HUES48 (cell line): ENCODE measurements around the gene PRPS2.

Experiments used
- H3K27ac ChIP-seq: one replicate; pipeline ENCODE4 v1.7.0; 2013; ENCODE audit warnings: low read depth, low read length, inconsistent platforms
- H3K27me3 ChIP-seq: 2 replicates; pipeline ENCODE4 v1.6.1; 2013; ENCODE audit warnings: mild to moderate bottlenecking, low read length; ENCODE audit not compliant: control insufficient read depth, insufficient read depth
- H3K36me3 ChIP-seq: 2 replicates; pipeline ENCODE4 v1.6.1; 2013; ENCODE audit warnings: low read length; ENCODE audit not compliant: control insufficient read depth, insufficient read depth
- H3K4me1 ChIP-seq: 2 replicates; pipeline ENCODE4 v1.6.1; 2013; ENCODE audit warnings: mild to moderate bottlenecking, low read length; ENCODE audit not compliant: control insufficient read depth, insufficient read depth
- H3K4me3 ChIP-seq: 2 replicates; pipeline ENCODE4 v1.5.1; 2013; ENCODE audit warnings: mild to moderate bottlenecking, low read depth, low read length
- H3K9ac ChIP-seq: 2 replicates; pipeline ENCODE4 v1.6.1; 2013; ENCODE audit warnings: mild to moderate bottlenecking, low read depth, low read length, moderate library complexity
- H3K9me3 ChIP-seq: 2 replicates; pipeline ENCODE4 v1.6.1; 2013; ENCODE audit warnings: low read length; ENCODE audit not compliant: control insufficient read depth, insufficient read depth

PRPS2 gene

DNA sequence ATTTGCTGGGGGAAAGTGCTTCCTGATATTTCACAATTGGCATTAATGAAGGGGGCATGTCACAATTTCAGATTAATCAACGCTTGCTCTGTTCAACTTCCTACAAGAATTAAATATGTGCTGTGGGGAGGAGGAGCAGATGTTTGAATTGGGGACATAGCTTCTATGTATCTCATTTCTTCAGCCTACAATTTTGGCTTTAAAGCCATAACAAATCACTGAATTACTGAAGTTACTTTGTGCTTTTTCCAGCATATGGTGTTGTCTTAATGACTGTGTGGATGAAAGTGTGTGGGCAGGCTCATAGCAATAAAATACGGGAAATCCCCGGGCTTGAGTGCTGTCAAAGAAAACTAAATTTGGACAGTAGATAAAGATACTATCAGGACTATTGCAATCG lies 76.5 kb downstream of the PRPS2 start:
- peaks cover 11% of the 10 kb centered on the region for H3K4me1 ChIP-seq
- H3K9ac ChIP-seq: no peak overlapping the region
- no peak overlapping the region for H3K27ac ChIP-seq
- H3K4me3 ChIP-seq: no peak overlapping the region
- peaks cover 13% of the 10 kb centered on the region; the same call in 1 of the 2 replicates for H3K9me3 ChIP-seq
- H3K36me3 ChIP-seq: no peaks in the 10 kb centered on the region
- peaks cover 4% of the 10 kb centered on the region; the same call in 1 of the 2 replicates for H3K27me3 ChIP-seq

DNA sequence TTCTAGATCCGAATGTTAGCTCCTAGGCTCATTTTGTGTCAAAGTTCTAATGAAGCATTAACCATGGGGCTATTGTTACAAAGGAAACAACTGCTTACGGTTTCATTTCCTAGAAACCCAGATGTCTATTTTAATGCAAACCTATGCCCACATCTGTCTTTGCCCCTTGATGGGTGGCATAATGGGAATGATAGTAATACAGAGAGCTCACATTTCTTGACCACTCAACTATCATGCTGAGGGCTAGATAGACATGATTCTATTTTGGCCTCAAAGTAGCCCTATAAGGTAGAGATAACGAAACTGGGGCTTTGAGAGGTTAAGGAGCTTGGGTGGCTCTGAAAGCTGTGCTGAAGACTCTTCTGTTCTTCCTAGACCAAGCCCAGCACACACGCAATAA lies 77.5 kb downstream of the PRPS2 start:
- H3K9ac ChIP-seq: no peak overlapping the region
- no peak overlapping the region for H3K4me3 ChIP-seq
- peaks cover 14% of the 10 kb centered on the region for H3K4me1 ChIP-seq
- peaks cover 13% of the 10 kb centered on the region; the same call in 1 of the 2 replicates for H3K9me3 ChIP-seq
- H3K27ac ChIP-seq: no peak overlapping the region
- peaks cover 4% of the 10 kb centered on the region; the same call in 1 of the 2 replicates for H3K27me3 ChIP-seq
- H3K36me3 ChIP-seq: no peaks in the 10 kb centered on the region

DNA sequence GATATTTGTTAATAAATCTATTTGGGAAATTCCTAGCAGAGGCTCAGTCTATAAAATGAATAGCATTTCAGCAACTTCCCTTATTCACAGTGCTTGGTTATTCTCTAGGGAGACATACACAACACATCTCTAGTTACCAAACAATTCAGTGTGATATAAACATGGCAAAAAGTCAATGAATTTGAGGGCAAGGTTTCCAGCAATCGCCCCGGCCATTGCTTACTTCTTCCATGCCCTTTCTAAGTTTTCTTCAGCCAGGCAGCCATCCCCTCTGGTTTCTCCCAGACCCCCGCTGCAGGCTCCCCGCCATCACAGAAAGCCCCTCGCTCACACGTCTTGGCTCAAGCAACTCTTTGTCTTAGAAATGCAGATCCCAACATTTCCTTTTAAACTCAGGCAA lies 80.0 kb downstream of the PRPS2 start:
- Histone ChIP-seq H3K27me3 (peaks cover 4% of the 10 kb centered on the region; the same call in 1 of the 2 replicates), H3K27ac (no peak overlapping the region), H3K9ac (no peak overlapping the region), H3K4me3 (no peak overlapping the region), H3K9me3 (no peaks in the 10 kb centered on the region), H3K36me3 (no peaks in the 10 kb centered on the region), H3K4me1 (peaks cover 14% of the 10 kb centered on the region)

DNA sequence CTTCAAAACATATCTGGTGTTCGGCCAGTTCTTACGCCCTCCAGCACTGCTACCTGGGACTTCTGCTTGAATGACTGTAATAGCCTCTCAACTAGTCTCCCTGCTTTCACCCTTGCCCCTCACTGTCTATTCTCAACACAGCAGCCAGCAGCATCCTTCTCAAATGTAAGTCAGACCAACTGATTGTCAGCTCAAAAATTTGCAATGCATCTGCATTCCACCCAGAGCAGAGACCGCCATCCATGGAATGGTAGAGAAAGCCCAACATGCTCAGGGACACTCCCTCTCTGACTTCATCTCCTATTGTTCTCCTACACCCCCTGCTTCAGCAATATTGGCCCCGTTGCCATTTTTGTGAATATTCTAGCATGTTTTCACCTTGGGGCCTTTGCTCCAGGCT lies 81.5 kb downstream of the PRPS2 start:
- H3K9me3 ChIP-seq: no peaks in the 10 kb centered on the region
- no peak overlapping the region for H3K9ac ChIP-seq
- no peak overlapping the region for H3K4me3 ChIP-seq
- H3K4me1 ChIP-seq: peaks cover 14% of the 10 kb centered on the region; the same call in 1 of the 2 replicates
- no peak overlapping the region for H3K27ac ChIP-seq
- H3K36me3 ChIP-seq: no peaks in the 10 kb centered on the region
- peaks cover 4% of the 10 kb centered on the region; the same call in 1 of the 2 replicates for H3K27me3 ChIP-seq
